Hepatocyte (in vitro differentiated cells): Measurements from ENCODE around the gene PAM. TPM values are rescaled to one million over a fixed set of nuclear protein-coding genes. Genes with fewer than 3 reads are reported as not detected.

Experiments
- DNase-seq: peaks from one replicate; pipeline ENCODE4 v3.0.0-alpha.2; 2016; ENCODE audit warnings: low spot score
- H2AFZ ChIP-seq: fragments of 200-600 bp; sonication (generic); 2 replicates; pipeline ENCODE4 v1.6.0; 2016; ENCODE audit warnings: antibody characterized with exemption, mild to moderate bottlenecking
- H3K27ac ChIP-seq: fragments of 200-600 bp; sonication (generic); 2 replicates; pipeline ENCODE4 v1.5.1; 2016; ENCODE audit warnings: mild to moderate bottlenecking
- H3K27me3 ChIP-seq: fragments of 200-600 bp; sonication (generic); 2 replicates; pipeline ENCODE4 v1.6.1; 2016
- H3K36me3 ChIP-seq: fragments of 200-600 bp; sonication (generic); replicated peaks from 2 replicates; pipeline ENCODE4 v1.5.1; 2016; ENCODE audit warnings: low read depth; ENCODE audit not compliant: insufficient read depth
- H3K4me1 ChIP-seq: fragments of 200-600 bp; sonication (generic); 2 replicates; pipeline ENCODE4 v1.5.1; 2016; ENCODE audit warnings: mild to moderate bottlenecking, moderate library complexity; ENCODE audit not compliant: insufficient read depth
- H3K4me2 ChIP-seq: fragments of 200-600 bp; sonication (generic); 2 replicates; pipeline ENCODE4 v1.6.0; 2016
- H3K4me3 ChIP-seq: fragments of 200-600 bp; sonication (generic); 2 replicates; pipeline ENCODE4 v1.5.1; 2016; ENCODE audit warnings: mild to moderate bottlenecking
- H3K79me2 ChIP-seq: fragments of 200-600 bp; sonication (generic); 2 replicates; pipeline ENCODE4 v1.6.0; 2017; ENCODE audit warnings: mild to moderate bottlenecking
- H3K9me2 ChIP-seq: fragments of 200-600 bp; sonication (generic); replicated peaks from 2 replicates; pipeline ENCODE4 v1.6.0; 2017; ENCODE audit warnings: mild to moderate bottlenecking; ENCODE audit not compliant: insufficient read depth
- H3K9me3 ChIP-seq: fragments of 200-600 bp; sonication (generic); 2 replicates; pipeline ENCODE4 v1.5.1; 2016; ENCODE audit warnings: low read depth, mild to moderate bottlenecking
- H4K20me1 ChIP-seq: fragments of 200-600 bp; sonication (generic); 2 replicates; pipeline ENCODE4 v1.6.0; 2016; ENCODE audit warnings: mild to moderate bottlenecking; ENCODE audit not compliant: insufficient read depth, poor library complexity, severe bottlenecking
- CTCF ChIP-seq: fragments of 200-600 bp; sonication (generic); IDR thresholded peaks from 2 replicates; pipeline ENCODE4 v1.5.1; 2016; ENCODE audit warnings: antibody characterized with exemption, mild to moderate bottlenecking; ENCODE audit not compliant: poor library complexity
- EZH2 ChIP-seq: fragments of 200-600 bp; sonication (generic); IDR thresholded peaks from 2 replicates; pipeline ENCODE4 v1.6.1; 2016; ENCODE audit warnings: antibody characterized with exemption, mild to moderate bottlenecking, borderline replicate concordance
- EZH2phosphoT487 ChIP-seq: fragments of 200-600 bp; sonication (generic); IDR thresholded peaks from one replicate; pipeline ENCODE4 v1.6.1; 2018; ENCODE audit warnings: antibody characterized with exemption, mild to moderate bottlenecking, low read depth, moderate library complexity; ENCODE audit not compliant: unreplicated experiment, severe bottlenecking
- WGBS: methylation state at CpG from one replicate; pipeline ENCODE4 v1.1.6; 2016; ENCODE audit warnings: low lambda C conversion rate; ENCODE audit errors: missing lambda C conversion rate; 5-methylcytosine and 5-hydroxymethylcytosine counted together
- polyA plus RNA-seq: library from polyadenylated mRNA; unstranded; fragments of >200 nt; fragmentation: Nextera tagmentation; extraction: Ambion mirVana; gene quantifications from 2 replicates; pipeline ENCODE4 v1.2.1, GENCODE V29; 2016
- total RNA-seq: library from RNA; depleted of rRNA; stranded (reverse); fragments of >200 nt; gene quantifications from 2 replicates; pipeline ENCODE4 v1.2.3, GENCODE V29; 2014

The PAM gene
- total and polyA plus RNA-seq, 2 experiments from 2014 or later = 118 to 158 TPM

- H3K36me3 ChIP-seq = no peaks in the 10 kb centered on the region
- H3K9me2 ChIP-seq = no peaks in the 10 kb centered on the region
- H3K27ac ChIP-seq = no peak overlapping the region
- H3K9me3 ChIP-seq = no peaks in the 10 kb centered on the region
- DNase-seq = no peak
- no peaks in the 10 kb centered on the region for H3K79me2 ChIP-seq
- no peak overlapping the region for H3K4me3 ChIP-seq
- 90% methylated on average over 3 of the region's 3 CpGs for WGBS
- TF ChIP-seq EZH2phosphoT487 (no peak), CTCF (no peak), EZH2 (no peak)
- no peaks in the 10 kb centered on the region for H3K27me3 ChIP-seq
- no peak overlapping the region for H3K4me2 ChIP-seq
- no peaks in the 10 kb centered on the region for H4K20me1 ChIP-seq
- no peaks in the 10 kb centered on the region for H3K4me1 ChIP-seq
- H2AFZ ChIP-seq = no peak overlapping the region
Observed at GRCh38 chr5:102867992-102868662, 113.0 kb downstream of the PAM start.

- WGBS = 95% methylated on average over 1 of the region's 1 CpG
Observed at GRCh38 chr5:102869230-102869629, 114.1 kb downstream of the PAM start.

GRCh38 chr5:102873379-102873932, 118.4 kb downstream of the PAM start:
- H3K79me2 ChIP-seq = no peaks in the 10 kb centered on the region
- WGBS = 86% methylated on average over 11 of the region's 11 CpGs

More at GRCh38 chr5:102869230-102869629, 114.1 kb downstream of the PAM start:
- Histone ChIP-seq H4K20me1 (no peaks in the 10 kb centered on the region), H2AFZ (no peak overlapping the region), H3K27ac (no peak overlapping the region), H3K4me3 (no peak overlapping the region), H3K36me3 (no peaks in the 10 kb centered on the region), H3K4me1 (no peaks in the 10 kb centered on the region), H3K79me2 (no peaks in the 10 kb centered on the region), H3K9me2 (no peaks in the 10 kb centered on the region), H3K4me2 (no peak overlapping the region), H3K9me3 (no peaks in the 10 kb centered on the region), H3K27me3 (no peaks in the 10 kb centered on the region)
- DNase-seq = no peak
- TF ChIP-seq CTCF (no peak), EZH2phosphoT487 (no peak), EZH2 (no peak)

More at GRCh38 chr5:102873379-102873932, 118.4 kb downstream of the PAM start:
- no peak overlapping the region for H3K4me3 ChIP-seq
- no peaks in the 10 kb centered on the region for H3K9me3 ChIP-seq
- H3K36me3 ChIP-seq = no peaks in the 10 kb centered on the region
- no peak overlapping the region for H2AFZ ChIP-seq
- H3K27me3 ChIP-seq = no peaks in the 10 kb centered on the region
- no peaks in the 10 kb centered on the region for H4K20me1 ChIP-seq
- no peak for TF ChIP-seq EZH2phosphoT487
- no peak for TF ChIP-seq EZH2
- no peak for TF ChIP-seq CTCF
- no peaks in the 10 kb centered on the region for H3K9me2 ChIP-seq
- DNase-seq = no peak
- no peak overlapping the region for H3K4me2 ChIP-seq
- H3K27ac ChIP-seq = no peak overlapping the region
- peaks cover 9% of the 10 kb centered on the region for H3K4me1 ChIP-seq
